ENCODE measurements around the gene CARD9. TPM values are rescaled to one million over a fixed set of nuclear protein-coding genes. Genes with fewer than 3 reads are reported as not detected.

The CARD9 gene
- total RNA-seq, 1 donor from 2014 or later, result 0.89 TPM

- TF ChIP-seq CTCF (IDR thresholded peaks at IDR 0.05), result no peak
- intact Hi-C loops (cut with micrococcal nuclease), result no loop called here
Observed at GRCh38 chr9:136379891-136380290, 6.4 kb upstream of the CARD9 start.

GRCh38 chr9:136379401-136379800, 5.9 kb upstream of the CARD9 start:
- CTCF ChIA-PET, result no interaction called here
- TF ChIP-seq CTCF (IDR thresholded peaks at IDR 0.05), result no peak
- POLR2A ChIA-PET, result no interaction called here
- Mint-ChIP-seq H3K4me3 (no peak overlapping the region), H3K27ac (no peak overlapping the region), H3K27me3 (no peaks in the 10 kb centered on the region), H3K4me1 (no peaks in the 10 kb centered on the region), H3K9me3 (no peaks in the 10 kb centered on the region), H3K36me3 (ENCODE audit: low read depth) (peaks cover 38% of the 10 kb centered on the region)
- ATAC-seq (ENCODE audit: low read depth), result no peak
- DNase-seq, result no peak
- intact Hi-C loops (cut with micrococcal nuclease), result no loop called here

More at GRCh38 chr9:136379891-136380290, 6.4 kb upstream of the CARD9 start:
- DNase-seq (no peak), ATAC-seq (ENCODE audit: low read depth) (no peak)
- Mint-ChIP-seq H3K4me3 (no peak overlapping the region), H3K9me3 (no peaks in the 10 kb centered on the region), H3K36me3 (ENCODE audit: low read depth) (peaks cover 42% of the 10 kb centered on the region), H3K27ac (no peak overlapping the region), H3K27me3 (no peaks in the 10 kb centered on the region), H3K4me1 (no peaks in the 10 kb centered on the region)
- ChIA-PET CTCF (no interaction called here), POLR2A (no interaction called here)

DNA sequence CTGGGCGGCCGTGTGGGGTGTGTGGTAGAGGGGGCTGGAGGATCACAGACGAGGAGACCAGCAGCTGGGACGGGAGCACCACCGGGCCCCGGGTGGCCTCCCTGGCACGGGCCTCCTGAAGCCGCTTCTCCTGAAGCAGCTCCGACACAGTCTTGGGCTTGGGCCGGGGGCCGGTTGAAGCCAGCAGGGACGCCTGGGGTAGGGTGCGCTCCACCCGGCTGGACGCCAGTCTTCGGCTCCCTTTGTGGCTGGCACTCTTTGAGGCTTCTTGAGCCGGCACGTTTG, 5.5 kb upstream of the CARD9 start:
- Mint-ChIP-seq H3K4me3 (no peak overlapping the region), H3K27ac (no peak overlapping the region), H3K27me3 (no peaks in the 10 kb centered on the region), H3K36me3 (ENCODE audit: low read depth) (peaks cover 33% of the 10 kb centered on the region), H3K4me1 (no peaks in the 10 kb centered on the region), H3K9me3 (no peaks in the 10 kb centered on the region)
- DNase-seq (no peak), ATAC-seq (ENCODE audit: low read depth) (no peak)
- ChIA-PET POLR2A (no interaction called here), CTCF (no interaction called here)
- no peak for TF ChIP-seq CTCF (IDR thresholded peaks at IDR 0.05)
- intact Hi-C loops (cut with micrococcal nuclease), result no loop called here

- ChIA-PET POLR2A (no interaction called here), CTCF (no interaction called here)
- Mint-ChIP-seq H3K36me3 (ENCODE audit: low read depth) (peaks cover 29% of the 10 kb centered on the region), H3K4me1 (no peaks in the 10 kb centered on the region), H3K9me3 (no peaks in the 10 kb centered on the region), H3K4me3 (no peak overlapping the region), H3K27ac (no peak overlapping the region), H3K27me3 (no peaks in the 10 kb centered on the region)
- intact Hi-C loops (cut with micrococcal nuclease), result no loop called here
- no peak for TF ChIP-seq CTCF (IDR thresholded peaks at IDR 0.05)
- DNase-seq (no peak), ATAC-seq (ENCODE audit: low read depth) (no peak)
Observed at GRCh38 chr9:136378170-136379002, 4.9 kb upstream of the CARD9 start.

DNA sequence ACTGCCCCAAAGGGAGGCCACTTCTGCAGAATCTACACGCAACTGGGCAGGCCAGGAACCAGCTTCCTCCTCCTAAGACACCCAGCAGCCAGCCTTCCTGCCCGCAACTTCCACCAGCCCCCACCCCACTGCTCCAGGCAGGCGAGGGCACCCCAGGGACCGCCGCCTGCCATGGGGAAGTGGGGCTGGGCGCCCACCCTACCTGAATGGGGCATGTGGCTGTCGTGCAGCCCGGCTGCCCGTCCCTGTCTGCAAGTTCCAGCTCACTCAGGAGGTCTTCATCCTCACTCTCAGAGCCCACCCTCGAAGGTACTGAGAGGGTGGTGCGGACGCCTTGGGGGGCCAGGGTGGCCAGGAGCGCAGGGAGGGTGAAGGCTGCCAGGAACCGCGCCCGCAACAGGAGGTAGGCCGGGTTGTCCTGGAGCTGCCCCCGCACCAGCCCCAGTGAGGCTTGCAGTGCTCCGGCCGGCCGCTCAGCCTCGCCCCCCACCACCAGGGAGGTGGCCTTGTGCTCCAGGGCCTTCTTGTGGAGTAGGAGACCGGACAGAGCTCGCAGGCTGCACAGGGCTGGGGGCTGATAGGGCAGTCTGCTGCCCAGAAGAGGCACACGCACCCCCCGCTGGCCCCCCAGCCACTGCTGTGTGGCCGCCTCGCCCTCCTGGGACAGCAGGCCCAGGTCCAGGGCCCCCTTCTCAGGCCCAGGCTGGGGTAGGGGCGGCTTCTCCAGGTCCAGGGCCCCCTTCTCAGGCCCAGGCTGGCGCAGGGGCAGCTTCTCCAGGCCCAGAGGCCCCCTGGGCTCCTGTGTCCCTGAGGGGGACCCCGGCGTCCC, 4.1 kb upstream of the CARD9 start:
- ChIA-PET CTCF (no interaction called here), POLR2A (no interaction called here)
- Mint-ChIP-seq H3K4me3 (no peak overlapping the region), H3K36me3 (ENCODE audit: low read depth) (peaks cover 24% of the 10 kb centered on the region), H3K4me1 (peaks cover 8% of the 10 kb centered on the region), H3K9me3 (no peaks in the 10 kb centered on the region), H3K27ac (no peak overlapping the region), H3K27me3 (no peaks in the 10 kb centered on the region)
- no peak for DNase-seq
- intact Hi-C loops (cut with micrococcal nuclease), result no loop called here
- no peak for ATAC-seq (ENCODE audit: low read depth)
- TF ChIP-seq CTCF (IDR thresholded peaks at IDR 0.05), result no peak

Measured in activated B cell treated with CpG ODN at 0.5 μM for 24 hours (primary cell).